ENCODE data around the gene MGARP.
A peak's percentile ranks its signal among the peaks of the same experiment; 100 is the strongest.
"Not testable (repeated sequence)": the region's sequence is repeated elsewhere in the genome, so short reads cannot be mapped to it uniquely, and the experiment has no call there.

MGARP gene

DNA sequence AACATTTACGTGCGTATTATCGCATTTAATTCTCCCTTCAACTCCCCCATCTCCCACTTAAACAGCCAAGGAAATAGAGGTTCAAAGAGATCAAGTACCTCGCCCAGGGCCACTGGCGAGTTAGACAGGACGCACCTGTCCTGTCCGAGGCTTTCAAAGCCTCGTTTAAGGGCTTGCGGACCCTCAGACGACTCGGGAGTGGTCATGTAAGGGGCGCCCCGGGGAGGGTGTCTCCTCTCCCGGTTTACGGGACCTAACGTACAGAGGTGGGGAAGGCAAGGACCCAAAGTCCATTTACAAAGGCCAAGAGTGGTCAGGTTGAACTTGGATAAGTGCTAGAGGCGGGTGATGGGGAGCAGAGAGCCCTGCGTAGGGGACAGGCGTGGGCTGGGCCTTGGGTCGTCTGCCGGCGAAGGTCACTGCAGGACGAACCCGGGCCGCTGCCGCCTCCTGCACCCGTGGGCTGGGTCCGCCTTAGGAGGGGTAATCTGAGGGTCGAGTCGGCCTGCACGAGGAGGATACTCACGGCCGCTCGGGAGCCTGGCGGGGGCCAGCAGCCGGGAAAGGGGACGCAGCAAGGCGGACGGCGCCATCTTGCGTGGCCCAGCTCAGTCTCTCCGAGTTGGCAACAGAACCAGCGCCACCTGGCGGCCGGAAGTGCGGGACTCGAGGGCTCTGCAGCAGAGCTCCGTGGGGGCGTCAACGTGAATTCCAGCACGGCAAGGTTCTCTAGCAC is 15.3 kb upstream of the MGARP start:
- peak; percentile 94 to 96 for ATAC-seq

DNA sequence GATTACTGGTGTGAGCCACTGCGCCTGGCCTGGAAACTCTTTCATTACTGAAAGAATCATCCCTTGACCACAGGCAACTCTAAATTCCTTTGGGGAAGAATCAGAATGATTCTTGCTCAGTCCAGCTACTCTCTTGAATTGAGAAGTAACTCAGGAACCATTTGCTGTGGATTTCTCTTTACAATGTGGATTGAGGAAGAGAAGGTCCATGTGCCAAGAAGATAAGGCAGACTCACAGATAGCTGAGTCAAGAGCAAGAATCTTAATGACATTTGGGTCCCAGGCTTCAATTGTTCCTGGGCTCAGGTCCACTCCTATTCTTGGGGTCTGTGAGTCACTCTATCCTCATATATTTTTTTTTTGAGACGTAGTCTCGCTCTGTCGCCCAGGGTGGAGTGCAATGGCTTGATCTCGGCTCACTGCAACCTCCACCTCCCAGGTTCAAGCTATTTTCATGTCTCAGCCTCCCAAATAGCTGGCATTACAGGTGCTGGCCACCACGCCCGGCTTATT is 6.2 kb upstream of the MGARP start:
- no peak for ATAC-seq

DNA sequence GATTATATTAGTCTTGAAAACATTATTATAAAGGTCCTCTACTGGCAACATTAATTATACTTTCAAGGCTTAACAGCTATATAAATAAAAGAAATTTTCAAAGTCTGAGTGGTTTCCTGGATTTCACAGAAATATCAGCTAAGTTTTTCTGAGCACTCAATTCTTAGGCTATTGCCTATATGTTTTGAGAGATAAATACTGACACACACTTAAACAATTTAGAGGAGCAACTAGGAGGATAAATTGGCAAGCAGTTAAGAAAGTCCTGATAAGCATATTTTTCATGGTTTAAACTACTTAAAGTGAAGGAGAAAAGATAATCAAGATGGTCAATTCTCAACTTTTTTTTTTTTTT is 2.7 kb upstream of the MGARP start:
- no peak for ATAC-seq

DNA sequence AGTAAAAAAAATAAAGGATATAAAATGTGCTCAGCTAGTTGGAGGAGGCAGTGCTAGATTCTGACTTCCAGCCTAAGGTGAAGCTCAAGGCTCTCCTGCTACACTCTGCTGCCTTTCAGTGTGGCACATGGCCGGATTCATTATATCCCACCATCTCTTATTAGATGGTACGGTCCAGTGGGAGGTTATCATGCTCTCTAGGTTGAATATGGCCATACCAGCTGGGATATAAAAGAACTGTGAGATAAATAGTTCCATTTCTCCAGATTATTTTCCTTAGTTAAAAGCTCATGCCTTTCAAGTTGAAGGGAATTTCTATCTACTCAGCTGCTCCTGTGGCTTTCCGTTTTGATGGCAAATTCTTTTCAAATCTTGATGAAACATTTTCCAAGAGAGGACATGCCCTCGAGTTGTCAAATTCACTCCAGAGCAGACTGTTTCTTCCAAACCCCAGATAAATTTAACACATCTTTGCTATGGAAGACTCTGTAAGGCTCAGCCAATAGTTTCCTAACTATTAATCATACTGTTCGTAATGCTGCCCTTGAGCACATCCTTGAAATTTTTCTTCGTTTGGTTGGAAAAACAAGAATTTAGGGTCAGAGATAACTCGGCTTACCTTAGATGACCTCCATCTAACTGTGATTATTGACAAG is 2.2 kb upstream of the MGARP start:
- no peak for ATAC-seq

DNA sequence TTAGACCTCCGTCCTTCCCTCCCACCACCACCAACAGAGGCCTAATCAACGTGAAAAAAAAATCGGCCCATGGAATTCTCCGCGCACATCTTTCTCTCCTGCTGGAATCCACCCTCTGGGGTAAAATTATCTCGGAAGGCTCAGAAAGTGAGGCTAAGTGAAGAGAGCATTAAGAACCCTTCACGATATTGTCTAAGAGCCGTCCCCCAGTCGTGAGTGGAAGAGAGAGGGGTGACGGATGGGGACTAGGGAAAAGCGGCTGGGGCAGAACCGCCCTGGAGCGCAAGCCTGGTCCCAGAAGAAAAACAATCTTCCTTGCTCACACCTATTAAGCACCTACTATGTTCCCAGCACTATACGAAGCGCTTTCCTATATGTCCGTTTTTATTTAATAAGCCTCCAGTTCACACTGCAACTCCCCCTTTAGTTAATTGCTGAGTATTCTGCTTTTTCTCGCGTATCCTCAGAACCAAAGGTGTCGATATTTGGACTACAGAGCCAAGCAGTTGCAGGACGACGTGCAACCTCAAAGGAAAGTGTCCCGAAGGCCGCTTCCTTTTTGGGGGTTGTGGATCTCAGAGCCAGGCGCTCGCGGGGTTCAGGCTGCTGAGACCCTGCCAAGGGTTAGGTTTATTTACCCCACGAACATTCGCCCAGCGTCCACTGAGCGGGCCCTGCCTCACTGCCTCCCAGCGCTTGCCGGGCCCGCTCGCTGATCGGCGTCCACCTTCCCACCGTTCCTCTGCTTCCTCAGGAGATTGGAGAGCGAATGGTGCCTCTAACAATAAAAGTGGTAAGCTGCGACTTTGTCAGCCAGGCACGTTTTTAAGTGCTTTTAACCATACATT is 889 bp downstream of the MGARP start:
- ATAC-seq = no peak

DNA sequence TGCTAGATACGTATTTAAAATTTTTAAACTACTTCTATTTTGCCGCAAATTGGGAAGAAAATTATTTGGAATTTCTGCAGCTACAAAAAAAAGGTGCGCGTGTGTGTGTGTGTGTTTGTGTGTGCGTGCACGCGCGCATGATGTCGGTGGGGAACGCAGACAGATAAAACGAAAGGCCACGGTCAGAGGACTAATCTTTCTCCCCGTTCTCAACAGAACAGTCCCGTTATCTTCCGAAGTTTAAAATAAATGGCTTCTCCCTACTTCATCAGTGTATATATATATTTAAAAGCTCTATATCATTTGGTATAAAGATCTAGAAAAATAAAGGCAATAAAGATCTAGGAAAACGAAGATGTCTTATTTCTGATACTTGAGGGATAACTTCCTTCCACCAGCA is 1.5 kb downstream of the MGARP start:
- no peak for ATAC-seq

DNA sequence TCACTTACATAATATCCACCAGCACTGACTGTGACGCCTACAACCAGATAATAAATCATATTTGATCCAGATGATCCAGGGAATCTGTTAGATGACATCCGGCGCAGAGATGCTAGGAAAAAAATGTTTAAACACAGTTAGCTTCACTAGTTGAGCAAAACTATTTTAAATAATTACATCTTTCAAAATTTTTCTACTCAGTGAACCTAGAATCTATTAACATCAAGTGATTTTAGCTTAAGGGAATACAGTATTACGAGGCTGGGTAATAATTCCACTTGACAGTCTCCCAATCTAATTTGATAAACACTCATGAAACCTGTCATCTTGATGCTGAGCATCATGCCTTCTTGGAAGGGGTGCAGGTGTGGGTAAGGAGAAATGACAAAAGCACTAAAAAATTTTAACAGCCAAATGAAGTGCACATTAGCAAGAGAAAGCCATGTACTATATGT is 4.7 kb downstream of the MGARP start:
- no peak for ATAC-seq

DNA sequence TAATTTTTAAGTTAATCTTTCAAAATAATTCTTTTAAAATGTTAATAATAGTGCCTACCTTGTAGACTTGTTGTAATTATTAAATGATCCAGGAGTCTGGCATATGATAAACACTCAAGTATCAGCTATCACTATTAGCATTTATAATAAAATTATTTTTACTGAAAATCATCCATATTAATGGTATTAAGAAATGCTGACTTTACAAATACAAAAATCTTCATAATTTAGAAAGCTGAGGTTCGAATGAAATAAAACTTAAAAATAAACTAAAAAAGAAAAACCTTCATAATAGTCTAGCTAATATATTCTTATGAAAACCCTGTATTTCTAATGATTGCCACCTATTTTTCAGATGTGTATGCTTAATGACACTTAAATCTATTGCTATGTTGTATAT is 5.2 kb downstream of the MGARP start:
- no peak for ATAC-seq

DNA sequence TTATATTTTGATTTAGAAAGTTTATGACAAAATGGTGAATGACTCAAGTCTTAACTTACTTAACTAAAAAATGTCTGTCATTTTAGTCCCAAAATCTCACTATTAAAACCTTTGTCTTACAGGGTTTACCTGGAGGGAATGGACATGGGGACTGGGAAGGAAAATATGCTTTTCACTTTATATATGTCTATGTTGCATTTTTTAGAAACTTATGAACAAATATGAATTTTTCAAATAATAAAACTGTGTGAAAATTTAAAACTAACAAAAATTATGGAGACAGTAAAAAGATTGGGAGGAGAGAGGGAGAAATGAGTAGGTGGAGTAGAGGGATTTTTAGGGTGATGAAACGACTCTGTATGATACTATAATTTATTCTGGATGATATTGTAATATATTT is 6.2 kb downstream of the MGARP start:
- ATAC-seq = no peak

DNA sequence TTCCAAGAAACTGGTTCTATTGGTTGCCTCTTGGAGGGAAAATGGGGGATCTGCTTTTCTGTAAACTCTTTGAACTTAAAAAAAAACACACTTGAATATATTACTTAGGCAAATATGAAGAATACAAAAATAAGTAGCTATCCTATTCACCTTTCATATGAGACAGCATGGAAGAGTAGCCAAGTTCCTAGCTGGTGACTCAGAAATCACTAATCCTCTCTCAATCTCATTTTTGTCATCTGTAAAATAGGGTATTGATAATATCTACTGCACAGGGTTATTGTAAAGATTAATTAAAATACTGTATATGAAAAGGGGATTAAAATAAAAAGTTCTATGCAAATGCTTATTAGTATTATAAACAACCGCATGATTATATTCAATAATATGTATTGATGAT is 12.7 kb downstream of the MGARP start:
- ATAC-seq = no peak

DNA sequence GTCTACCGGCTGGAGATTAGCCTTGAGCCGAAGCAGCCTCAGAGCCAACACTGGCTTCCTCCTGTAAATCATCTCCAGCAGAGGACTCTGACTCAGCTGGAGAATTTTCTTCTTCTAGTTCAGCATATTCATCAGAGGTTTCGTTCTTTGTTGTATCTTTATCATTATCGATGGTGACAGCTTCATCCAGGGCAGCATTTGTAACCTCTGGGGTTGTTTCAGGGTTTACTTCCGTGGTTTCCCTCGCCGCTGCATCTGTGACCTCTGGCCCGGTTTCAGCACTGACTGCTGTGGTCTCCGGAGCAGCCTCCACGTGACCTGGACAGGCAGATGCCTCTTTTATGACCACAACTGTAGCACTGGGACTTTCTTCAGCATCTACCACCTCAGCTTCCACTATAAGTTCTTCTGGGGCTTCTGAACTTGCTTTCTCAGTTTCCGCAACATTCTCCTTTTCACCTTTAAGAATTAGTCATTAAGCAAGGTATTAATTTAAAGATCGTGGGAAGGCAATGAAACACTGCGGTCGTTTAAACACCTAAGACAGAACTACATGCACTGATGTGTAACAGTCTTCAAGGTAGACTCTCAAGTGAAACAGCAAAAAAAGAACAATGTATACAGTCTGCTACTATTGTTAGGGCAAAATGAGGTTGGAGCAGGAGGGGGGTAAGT is 13.3 kb downstream of the MGARP start:
- peak; percentile 87 to 93 for ATAC-seq

DNA sequence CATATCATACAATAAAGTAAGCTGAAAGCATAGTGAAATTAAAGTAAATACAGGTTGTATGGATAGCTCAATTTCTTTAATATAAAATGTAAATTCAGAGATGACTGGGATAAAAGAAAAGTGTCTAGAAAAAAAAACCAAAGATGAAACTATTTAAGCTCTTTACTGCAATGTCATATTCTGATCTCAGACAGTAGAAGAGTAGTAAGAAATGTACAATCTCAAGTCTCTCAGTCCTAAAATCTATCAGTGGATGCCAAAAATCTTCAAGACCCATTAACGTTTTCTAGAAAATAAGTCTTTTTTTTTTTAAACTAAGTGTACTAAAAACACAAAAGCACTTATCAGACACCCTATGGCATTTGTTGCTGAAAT is 13.8 kb downstream of the MGARP start:
- no peak for ATAC-seq

DNA sequence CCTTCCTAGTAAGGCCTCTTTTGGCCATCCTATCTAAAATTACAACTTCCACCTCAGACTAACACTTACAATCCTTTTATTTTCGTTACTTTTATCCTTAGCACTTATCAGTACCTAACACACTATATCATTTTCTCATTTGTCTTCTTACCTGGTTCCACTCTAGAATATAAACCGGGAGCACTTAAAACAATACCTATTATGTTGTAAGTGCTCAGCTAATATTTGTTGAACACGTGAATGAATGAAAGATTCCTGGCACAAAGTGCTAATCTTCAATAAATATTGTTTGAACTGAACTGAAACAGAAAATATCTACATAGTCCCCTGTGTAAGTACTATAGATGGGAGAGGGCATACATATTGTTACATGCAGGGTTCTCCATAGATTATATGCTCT is 14.4 kb downstream of the MGARP start:
- ATAC-seq = no peak

DNA sequence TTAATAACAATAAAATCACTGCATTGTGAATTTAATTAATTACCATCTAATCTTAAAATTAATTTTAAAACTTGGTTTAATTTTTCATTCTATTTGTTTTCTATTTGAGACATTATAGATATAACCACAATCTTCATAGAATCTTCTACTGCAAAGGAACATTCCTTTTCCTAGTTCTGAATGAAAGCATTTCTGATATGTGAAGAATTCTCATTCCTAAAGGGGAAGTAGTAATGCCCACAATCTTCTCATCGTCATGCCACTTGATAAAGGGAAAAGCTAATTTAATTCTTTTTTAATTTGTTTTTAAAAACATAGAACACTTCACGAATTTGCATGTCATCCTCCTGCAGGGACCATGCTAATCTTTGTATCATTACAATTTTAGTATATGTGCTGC is 23.7 kb downstream of the MGARP start:
- no peak for ATAC-seq

DNA sequence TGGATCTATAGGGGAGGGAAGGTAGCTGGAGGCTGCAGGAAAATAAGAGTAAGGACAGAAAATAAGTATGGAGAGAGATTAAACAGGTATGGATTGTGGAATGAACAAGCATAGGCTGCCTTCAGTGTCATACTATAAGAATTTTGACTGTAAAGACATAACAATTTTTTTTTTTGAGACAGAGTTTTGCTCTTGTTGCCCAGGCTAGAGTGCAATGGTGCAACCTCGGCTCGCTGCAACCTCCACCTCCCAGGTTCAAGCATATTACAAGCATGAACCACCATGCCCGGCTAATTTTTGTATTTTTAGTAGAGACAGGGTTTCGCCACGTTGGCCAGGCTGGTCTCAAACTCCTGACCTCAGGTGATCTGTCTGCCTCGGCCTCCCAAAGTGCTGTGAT is 24.4 kb downstream of the MGARP start:
- not testable (repeated sequence) for ATAC-seq

DNA sequence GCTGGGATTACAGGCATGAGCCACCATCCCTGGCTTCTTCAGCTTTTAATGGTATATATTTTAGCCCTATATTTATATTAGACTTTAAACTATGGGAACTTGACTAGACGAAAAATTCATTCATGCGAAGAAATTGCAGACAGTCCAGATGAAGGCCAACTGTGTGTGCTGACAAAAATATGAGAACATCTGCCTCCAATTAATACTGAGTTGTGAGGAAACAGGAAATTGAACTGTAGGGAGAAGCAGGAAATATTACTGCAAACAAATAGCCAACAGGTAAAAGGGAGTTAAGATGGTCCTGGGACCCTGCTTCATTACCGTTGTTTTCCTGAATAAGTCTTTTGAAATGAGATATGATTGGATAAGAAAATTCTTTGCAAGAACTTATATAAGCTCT is 26.3 kb downstream of the MGARP start:
- ATAC-seq = no peak

DNA sequence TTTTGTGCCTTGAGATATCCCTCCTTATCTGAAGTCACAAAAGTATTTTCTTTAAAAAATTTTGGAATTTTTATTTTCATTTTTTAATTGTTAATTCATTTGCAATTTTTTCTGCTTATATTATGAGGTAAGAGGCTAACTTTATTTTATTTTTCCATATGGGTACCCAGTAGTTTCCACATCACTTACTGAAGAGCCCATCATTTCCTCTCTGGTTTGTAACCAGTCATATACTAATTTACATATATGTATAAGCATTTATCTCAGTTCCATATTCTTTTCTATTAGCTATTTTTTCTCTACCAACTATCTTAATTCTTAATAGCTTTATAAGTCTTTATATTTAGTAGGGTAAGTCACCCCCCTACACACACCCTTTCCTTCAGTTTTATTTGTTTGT is 27.0 kb downstream of the MGARP start:
- ATAC-seq = no peak

DNA sequence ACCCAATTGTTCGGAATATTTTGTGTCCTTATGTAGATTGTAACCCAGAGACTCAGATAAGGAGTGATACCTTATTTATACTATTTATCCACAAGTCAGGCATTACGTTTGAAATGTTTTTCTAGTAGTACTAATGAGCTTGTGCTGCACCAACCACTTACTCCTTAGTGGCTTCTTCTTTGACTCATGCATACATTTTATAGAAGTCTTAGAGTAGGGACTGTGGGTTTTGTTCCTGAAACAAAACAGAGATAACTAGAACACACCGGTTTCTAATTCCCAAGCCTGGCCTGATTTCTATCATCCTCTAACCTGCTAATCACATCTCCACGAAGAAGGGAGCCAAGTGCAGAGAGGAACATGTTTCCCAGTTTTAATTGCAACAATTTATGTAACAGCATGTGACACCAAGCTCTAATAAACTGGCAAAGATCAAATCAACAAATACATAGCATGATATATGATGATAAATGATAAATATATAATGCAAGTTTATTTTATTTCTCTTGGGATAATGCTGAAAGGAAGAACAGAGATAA is 32.3 kb downstream of the MGARP start:
- no peak for ATAC-seq

DNA sequence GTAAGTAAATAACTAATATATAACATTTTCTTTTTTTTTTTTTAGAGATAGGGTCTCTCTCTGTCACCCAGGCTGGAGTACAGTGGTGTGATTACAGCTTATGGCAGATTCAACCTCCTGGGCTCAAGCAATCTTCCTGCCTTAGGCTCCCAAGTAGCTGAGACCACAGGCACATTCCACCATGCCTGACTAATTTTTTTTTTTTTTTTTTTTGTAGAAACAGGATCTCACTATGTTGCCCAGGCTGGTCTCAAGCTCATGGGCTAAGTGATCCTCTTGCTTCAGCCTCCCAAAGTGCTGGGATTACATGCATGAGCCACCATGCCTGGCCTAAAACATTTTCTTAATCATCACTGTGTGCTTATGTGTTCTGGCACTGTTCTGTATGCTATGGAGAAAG is 32.8 kb downstream of the MGARP start:
- no peak for ATAC-seq

DNA sequence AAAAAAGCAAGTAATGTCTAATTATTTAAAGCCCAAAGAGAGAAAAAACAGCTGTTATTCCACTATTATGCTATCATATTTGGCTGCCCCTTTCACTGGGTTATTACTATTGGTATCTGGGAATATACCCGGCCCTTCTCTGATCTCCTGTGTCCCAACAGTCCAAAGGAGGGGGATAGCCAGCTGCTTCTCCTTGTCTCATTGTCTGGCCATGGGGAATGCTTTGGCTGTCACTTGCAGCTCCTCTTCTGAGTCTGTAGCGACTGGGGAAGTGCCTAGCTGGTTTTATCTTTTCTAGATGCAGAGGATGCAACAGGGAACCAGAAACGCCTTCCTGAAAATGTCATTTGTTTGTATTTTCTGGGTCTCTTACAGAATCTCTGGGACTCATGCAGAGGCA is 33.9 kb downstream of the MGARP start:
- no peak for ATAC-seq

DNA sequence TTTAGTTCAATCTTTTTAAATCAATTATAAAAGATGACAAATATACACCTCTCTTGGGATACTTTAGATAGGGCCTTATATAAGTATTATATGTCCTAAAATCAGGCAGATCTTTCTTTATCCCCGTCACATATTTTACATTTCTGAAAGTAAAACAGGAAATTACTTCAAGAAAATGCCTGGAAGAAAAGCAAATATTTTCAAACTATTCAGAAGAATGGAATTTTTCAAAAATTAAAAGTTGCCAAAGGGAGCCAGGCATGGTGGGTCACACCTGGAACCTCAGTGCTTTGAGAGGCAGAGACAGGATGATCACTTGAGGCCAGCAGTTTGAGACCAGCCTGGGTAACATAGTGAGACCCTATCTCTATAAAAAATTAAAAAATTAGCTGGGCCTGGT is 34.4 kb downstream of the MGARP start:
- ATAC-seq = no peak

DNA sequence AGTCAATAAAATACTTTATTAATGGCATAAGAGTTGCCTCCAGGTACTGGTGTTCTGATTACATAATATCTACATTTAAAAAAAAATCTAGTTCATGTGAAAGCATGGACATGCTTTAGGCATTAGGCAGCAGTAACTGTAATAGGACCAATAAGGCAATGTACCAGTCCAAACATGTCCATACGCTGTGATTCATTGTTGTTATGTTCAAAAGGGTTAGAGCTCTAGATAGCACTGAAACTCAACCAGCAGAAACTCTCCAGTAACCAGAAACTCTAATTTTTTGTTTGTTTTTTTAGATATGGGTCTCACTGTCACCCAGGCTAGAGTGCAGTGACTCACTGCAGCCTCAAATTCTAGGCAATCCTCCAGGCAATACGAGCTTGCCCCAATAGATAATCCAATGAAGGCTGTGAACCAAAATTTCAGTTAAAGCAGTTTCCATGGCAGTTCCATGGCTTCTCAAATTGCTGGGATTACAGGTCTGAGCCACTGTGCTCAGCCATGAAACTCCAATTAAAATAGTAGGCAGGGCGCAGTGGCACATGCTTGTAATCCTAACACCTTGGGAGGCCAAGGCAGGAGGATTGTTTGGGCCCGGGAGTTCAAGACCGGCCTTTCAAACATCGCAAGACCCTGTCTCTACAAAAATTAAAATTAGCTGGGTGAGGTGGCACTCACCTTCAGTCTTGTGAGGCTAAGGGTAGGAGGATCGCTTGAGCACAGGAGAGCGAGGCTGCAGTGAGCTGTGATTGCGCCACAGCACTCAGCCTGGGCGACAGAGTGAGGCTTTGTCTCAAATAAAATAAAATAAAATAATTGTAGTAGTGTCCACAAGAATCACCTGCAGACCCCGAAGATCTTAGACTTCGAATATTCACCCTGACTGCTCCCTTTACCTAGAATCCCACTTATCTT is 36.3 kb downstream of the MGARP start:
- no peak for ATAC-seq
